Upper lobe of right lung (tissue), 1 donor: Measurements from ENCODE around the gene BACH2. TPM values are rescaled to one million over a fixed set of nuclear protein-coding genes. Genes with fewer than 3 reads are reported as not detected.

Experiments
- ATAC-seq: fragments of 200-7000 bp; cut with Tn5 transposase; one replicate; pipeline ENCODE4 v1.9.1; 2020; ENCODE audit warnings: mild to moderate bottlenecking, moderate library complexity
- DNase-seq: peaks from one replicate; pipeline ENCODE4 v3.0.0-alpha.2; 2020
- H3K27ac ChIP-seq: fragments of 200-600 bp; one replicate; pipeline ENCODE4 v1.8.0; 2022
- H3K27me3 ChIP-seq: fragments of 200-600 bp; one replicate; pipeline ENCODE4 v1.8.0; 2022; ENCODE audit warnings: mild to moderate bottlenecking
- H3K36me3 ChIP-seq: fragments of 200-600 bp; one replicate; pipeline ENCODE4 v1.8.0; 2022
- H3K4me1 ChIP-seq: fragments of 200-600 bp; one replicate; pipeline ENCODE4 v1.8.0; 2022
- H3K4me3 ChIP-seq: fragments of 200-600 bp; one replicate; pipeline ENCODE4 v1.8.0; 2022; ENCODE audit warnings: mild to moderate bottlenecking
- H3K9me3 ChIP-seq: fragments of 200-600 bp; one replicate; pipeline ENCODE4 v1.8.0; 2022
- CTCF ChIP-seq: fragments of 200-600 bp; IDR thresholded peaks from one replicate; pipeline ENCODE4 v1.8.0; 2022; ENCODE audit warnings: antibody characterized with exemption
- intact Hi-C: fragments of 100-400 bp; cut with DNase I; formaldehyde crosslinking; loops from one replicate; pipeline ENCODE4 v1.11.0; 2022
- total RNA-seq: library from RNA; stranded (reverse); fragmentation: NEBNext Ultra II Directional; extraction: Animal tissue kit (Norgen Biotek cat#: 25700); gene quantifications from one replicate; pipeline ENCODE4 v1.2.1, GENCODE V29; 2021
- donor health status: DM: no; HTN: yes; CAD: no; lungs with severe emphysema.

Gene BACH2
- total RNA-seq, 1 donor from 2014 or later, result 4.9 TPM

GRCh38 chr6:90110971-90111370 lies 185.7 kb downstream of the BACH2 start:
- no peak for ATAC-seq
- intact Hi-C loops, result no loop called here

GRCh38 chr6:90109141-90109540 lies 187.5 kb downstream of the BACH2 start:
- H3K4me3 ChIP-seq, result no peak overlapping the region
- ATAC-seq, result peak; percentile 34
- H3K36me3 ChIP-seq, result no peaks in the 10 kb centered on the region
- no peaks in the 10 kb centered on the region for H3K27me3 ChIP-seq
- H3K9me3 ChIP-seq, result no peaks in the 10 kb centered on the region
- intact Hi-C loops, result no loop called here
- DNase-seq, result no peak
- H3K27ac ChIP-seq, result no peak overlapping the region
- no peak for TF ChIP-seq CTCF
- H3K4me1 ChIP-seq, result peaks cover 7% of the 10 kb centered on the region

More at GRCh38 chr6:90110971-90111370, 185.7 kb downstream of the BACH2 start:
- H3K9me3 ChIP-seq, result no peaks in the 10 kb centered on the region
- H3K4me1 ChIP-seq, result peaks cover 7% of the 10 kb centered on the region
- no peaks in the 10 kb centered on the region for H3K36me3 ChIP-seq
- H3K4me3 ChIP-seq, result no peak overlapping the region
- H3K27me3 ChIP-seq, result no peaks in the 10 kb centered on the region
- no peak for TF ChIP-seq CTCF
- no peak overlapping the region for H3K27ac ChIP-seq
- no peak for DNase-seq

GRCh38 chr6:90107771-90108282 lies 188.8 kb downstream of the BACH2 start:
- H3K27ac ChIP-seq, result no peak overlapping the region
- no peak overlapping the region for H3K4me3 ChIP-seq
- H3K36me3 ChIP-seq, result no peaks in the 10 kb centered on the region
- H3K27me3 ChIP-seq, result no peaks in the 10 kb centered on the region
- intact Hi-C loops, result no loop called here
- DNase-seq (no peak), ATAC-seq (peak; percentile 34)
- no peak for TF ChIP-seq CTCF
- H3K4me1 ChIP-seq, result peaks cover 7% of the 10 kb centered on the region
- H3K9me3 ChIP-seq, result no peaks in the 10 kb centered on the region

- H3K4me1 ChIP-seq, result peaks cover 7% of the 10 kb centered on the region
- DNase-seq, result no peak
- no peak for ATAC-seq
Measured at GRCh38 chr6:90107371-90107770, 189.3 kb downstream of the BACH2 start.

GRCh38 chr6:90106449-90106848 lies 190.2 kb downstream of the BACH2 start:
- peak; percentile 49 for ATAC-seq
- no peak overlapping the region for H3K27ac ChIP-seq

More at GRCh38 chr6:90107371-90107770, 189.3 kb downstream of the BACH2 start:
- Histone ChIP-seq H3K27me3 (no peaks in the 10 kb centered on the region), H3K27ac (no peak overlapping the region), H3K36me3 (no peaks in the 10 kb centered on the region), H3K4me3 (no peak overlapping the region), H3K9me3 (no peaks in the 10 kb centered on the region)
- TF ChIP-seq CTCF, result no peak
- intact Hi-C loops, result no loop called here

More at GRCh38 chr6:90106449-90106848, 190.2 kb downstream of the BACH2 start:
- TF ChIP-seq CTCF, result no peak
- no peak for DNase-seq
- Histone ChIP-seq H3K4me3 (no peak overlapping the region), H3K36me3 (no peaks in the 10 kb centered on the region), H3K9me3 (no peaks in the 10 kb centered on the region), H3K4me1 (peaks cover 7% of the 10 kb centered on the region), H3K27me3 (no peaks in the 10 kb centered on the region)
- intact Hi-C loops, result no loop called here
